NOMO-1 (cell line): Measurements from ENCODE around the gene FAM199X.
"Not testable (repeated sequence)": the region's sequence is repeated elsewhere in the genome, so short reads cannot be mapped to it uniquely, and the experiment has no call there.

ENCODE experiments used
- DNase-seq, 2 experiments: peaks; one replicate each; lab custom pipeline; 2025; ENCODE audit not compliant: unreplicated experiment in 2 of 2; lab: John Stamatoyannopoulos, UW

The FAM199X gene

GRCh38 chrX:104187931-104188330 is 21.7 kb downstream of the FAM199X start:
- DNase-seq = no peak

- no peak for DNase-seq
Measured at GRCh38 chrX:104189837-104190236, 23.6 kb downstream of the FAM199X start.

GRCh38 chrX:104193485-104193884 is 27.2 kb downstream of the FAM199X start:
- DNase-seq = no peak

- DNase-seq = no peak
Measured at GRCh38 chrX:104195013-104195412, 28.8 kb downstream of the FAM199X start.

GRCh38 chrX:104195489-104196084 is 29.3 kb downstream of the FAM199X start:
- DNase-seq = peak in 1 of 2 experiments; percentile 17

DNA sequence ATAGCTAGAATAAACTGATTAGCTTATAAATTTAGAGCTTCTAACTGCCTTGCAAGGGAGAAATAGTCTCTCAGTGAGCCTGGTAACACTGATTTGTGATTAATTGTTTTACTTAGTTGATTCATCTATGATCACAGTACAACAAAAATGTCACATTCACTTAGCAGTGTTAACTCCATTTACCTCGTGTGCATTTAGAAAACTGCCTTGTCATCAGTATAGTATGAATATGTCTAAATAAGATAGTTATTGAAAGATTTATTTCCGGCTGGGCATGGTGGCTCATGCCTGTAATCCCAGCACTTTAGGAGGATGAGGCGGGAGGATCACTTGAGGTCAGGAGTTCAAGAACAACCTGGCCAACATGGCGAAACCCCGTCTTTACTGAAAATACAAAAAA is 39.3 kb downstream of the FAM199X start:
- DNase-seq = no peak

GRCh38 chrX:104211187-104211586 is 44.9 kb downstream of the FAM199X start:
- DNase-seq = no peak

DNA sequence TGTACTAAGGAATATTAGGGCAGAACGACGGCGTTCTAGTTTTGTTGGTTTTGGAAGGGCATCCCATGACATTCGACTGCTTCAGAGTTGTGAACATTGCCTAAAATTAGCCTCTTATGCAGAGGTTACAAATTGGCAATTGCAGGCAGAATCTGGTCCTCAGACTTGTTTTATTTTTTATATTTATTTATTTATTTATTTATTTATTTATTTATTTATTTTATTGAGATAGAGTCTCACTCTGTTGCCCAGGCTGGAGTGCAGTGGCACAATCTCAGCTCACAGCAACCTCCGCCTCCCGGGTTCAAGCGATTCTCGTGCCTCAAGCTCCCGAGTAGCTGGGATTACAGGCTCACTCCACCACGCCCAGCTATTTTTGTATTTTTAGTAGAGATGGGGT is 63.8 kb downstream of the FAM199X start:
- DNase-seq = not testable (repeated sequence)
